SK-N-SH (cell line): Measurements from ENCODE around the gene CDX1. TPM values are rescaled to one million over a fixed set of nuclear protein-coding genes. Genes with fewer than 3 reads are reported as not detected.

ENCODE experiments used
- CTCF ChIA-PET: fragments of 300-600, 350-600 bp; formaldehyde crosslinking; extraction: SDS; loops from one replicate; lab custom pipeline; 2021; lab: Yijun Ruan, JAX
- POLR2A ChIA-PET: fragments of 350-600 bp; sonication (Branson Sonifier 250); formaldehyde crosslinking; extraction: SDS; loops from one replicate; lab custom pipeline; 2020; ENCODE audit warnings: antibody characterized with exemption, inconsistent platforms; lab: Yijun Ruan, JAX
- DNase-seq: peaks from one replicate; pipeline ENCODE4 v3.0.0; 2012
- H2AFZ ChIP-seq: fragments of 200-600 bp; sonication (generic); 2 replicates; pipeline ENCODE4 v1.8.1; 2016; ENCODE audit warnings: antibody characterized with exemption, mild to moderate bottlenecking, low read depth
- H3F3A ChIP-seq: fragments of 200-600 bp; sonication (generic); replicated peaks from 2 replicates; pipeline ENCODE3; 2016; ENCODE audit warnings: antibody characterized with exemption, mild to moderate bottlenecking; ENCODE audit not compliant: insufficient read depth
- H3K27ac ChIP-seq, 2 experiments: fragments of 200-500 bp in 1 of 2; fragments of 200-600 bp in 1 of 2; sonication (Bioruptor generic) in 1 of 2; sonication (generic), shearing (Covaris generic) in 1 of 2; 2 replicates each; pipeline versions ENCODE4 v1.5.1 to v1.6.1; 2014 to 2016; ENCODE audit warnings: low read depth in 2 of 2, inconsistent platforms in 1 of 2, low read length in 1 of 2, mild to moderate bottlenecking in 1 of 2, mixed read lengths in 1 of 2
- H3K27me3 ChIP-seq: fragments of 200-600 bp; sonication (generic), shearing (Covaris generic); 2 replicates; pipeline ENCODE4 v1.6.1; 2016; ENCODE audit warnings: mixed run types; ENCODE audit not compliant: insufficient read depth
- H3K36me3 ChIP-seq, 2 experiments: fragments of 200-500 bp in 1 of 2; fragments of 200-600 bp in 1 of 2; sonication (Bioruptor generic) in 1 of 2; sonication (generic) in 1 of 2; replicated peaks in 1 of 2; 2 replicates each; pipeline versions ENCODE3 to v1.5.1; 2014 to 2016; ENCODE audit warnings: low read length in 1 of 2, mild to moderate bottlenecking in 1 of 2; ENCODE audit not compliant: insufficient read depth in 2 of 2, control insufficient read depth in 1 of 2
- H3K4me1 ChIP-seq, 2 experiments: fragments of 200-500 bp in 1 of 2; fragments of 200-600 bp in 1 of 2; sonication (Bioruptor generic) in 1 of 2; sonication (generic), shearing (Covaris generic) in 1 of 2; 2 replicates each; pipeline versions ENCODE4 v1.5.1 to v1.6.1; 2014 to 2016; ENCODE audit warnings: low read depth in 1 of 2, low read length in 1 of 2, mixed run types in 1 of 2; ENCODE audit not compliant: insufficient read depth in 2 of 2, control insufficient read depth in 1 of 2
- H3K4me2 ChIP-seq: fragments of 200-600 bp; sonication (generic), shearing (Covaris generic); 2 replicates; pipeline ENCODE4 v1.6.1; 2017; ENCODE audit warnings: mixed run types
- H3K4me3 ChIP-seq, 2 experiments: fragments of 200-500 bp in 1 of 2; fragments of 200-600 bp in 1 of 2; sonication (Bioruptor generic) in 1 of 2; sonication (generic), shearing (Covaris generic) in 1 of 2; 2 replicates each; pipeline versions ENCODE4 v1.5.1 to v1.8.1; 2014 to 2016; ENCODE audit warnings: low read depth in 2 of 2, inconsistent platforms in 1 of 2, low read length in 1 of 2, mild to moderate bottlenecking in 1 of 2, mixed read lengths in 1 of 2, moderate library complexity in 1 of 2
- H3K79me2 ChIP-seq: fragments of 200-600 bp; sonication (generic); 2 replicates; pipeline ENCODE4 v1.8.1; 2017; ENCODE audit warnings: mild to moderate bottlenecking; ENCODE audit not compliant: insufficient read depth
- H3K9ac ChIP-seq: fragments of 200-600 bp; sonication (generic); 2 replicates; pipeline ENCODE4 v1.6.1; 2017; ENCODE audit warnings: mixed run types
- H3K9me2 ChIP-seq: fragments of 200-600 bp; sonication (generic); 2 replicates; pipeline ENCODE4 v1.6.1; 2017; ENCODE audit warnings: mixed run types
- H3K9me3 ChIP-seq: fragments of 200-600 bp; sonication (generic); 2 replicates; pipeline ENCODE4 v1.6.1; 2017; ENCODE audit warnings: mixed run types, mild to moderate bottlenecking, moderate library complexity
- H4K20me1 ChIP-seq: fragments of 200-600 bp; sonication (generic); 2 replicates; pipeline ENCODE4 v1.6.1; 2017; ENCODE audit warnings: mild to moderate bottlenecking, mixed run types; ENCODE audit not compliant: insufficient read depth
- CHD2 ChIP-seq: fragments of 150-350 bp; IDR thresholded peaks from 2 replicates; pipeline ENCODE4 v1.6.1; 2018; ENCODE audit warnings: low read length; ENCODE audit not compliant: partially characterized antibody
- EP300 ChIP-seq, 2 experiments: IDR thresholded peaks; 2 replicates each; pipeline versions ENCODE4 v1.4.0 to v1.6.1; 2012; ENCODE audit warnings: borderline replicate concordance in 1 of 2, low read depth in 1 of 2, low read length in 1 of 2
- FOSL2 ChIP-seq: IDR thresholded peaks from 2 replicates; pipeline ENCODE4 v1.4.0; 2012; ENCODE audit warnings: low read depth, mild to moderate bottlenecking, moderate library complexity, borderline replicate concordance
- IRF3 ChIP-seq: fragments of 150-350 bp; IDR thresholded peaks from 2 replicates; pipeline ENCODE4 v1.6.1; 2016; ENCODE audit warnings: mild to moderate bottlenecking, low read depth, low read length
- JUND ChIP-seq: IDR thresholded peaks from 2 replicates; pipeline ENCODE4 v1.4.0; 2012
- NFIC ChIP-seq: IDR thresholded peaks from 2 replicates; pipeline ENCODE4 v1.4.0; 2012; ENCODE audit warnings: borderline replicate concordance
- RAD21 ChIP-seq: IDR thresholded peaks from 2 replicates; pipeline ENCODE4 v1.6.1; 2012; ENCODE audit warnings: mild to moderate bottlenecking, low read length
- RCOR1 ChIP-seq: fragments of 150-350 bp; IDR thresholded peaks from 2 replicates; pipeline ENCODE4 v1.6.1; 2017; ENCODE audit warnings: antibody characterized with exemption, low read length
- REST ChIP-seq: IDR thresholded peaks from 2 replicates; pipeline ENCODE4 v1.6.1; 2012; ENCODE audit warnings: mild to moderate bottlenecking, low read depth, low read length, moderate library complexity
- RFX5 ChIP-seq: IDR thresholded peaks from 2 replicates; pipeline ENCODE4 v1.6.1; 2012; ENCODE audit warnings: mild to moderate bottlenecking, improper control_type of control experiment, low read length
- SIN3A ChIP-seq: IDR thresholded peaks from 2 replicates; pipeline ENCODE4 v1.6.1; 2012; ENCODE audit warnings: low read depth, mild to moderate bottlenecking, low read length, moderate library complexity, borderline replicate concordance
- SMC3 ChIP-seq: IDR thresholded peaks from 2 replicates; pipeline ENCODE4 v1.6.1; 2012; ENCODE audit warnings: low read depth, low read length, improper control_type of control experiment
- ZBTB33 ChIP-seq: IDR thresholded peaks from 2 replicates; pipeline ENCODE4 v1.4.0; 2012; ENCODE audit warnings: low read depth, borderline replicate concordance
- WGBS: methylation state at CpG from one replicate; pipeline ENCODE4 v1.1.6; 2017; ENCODE audit warnings: low lambda C conversion rate; 5-methylcytosine and 5-hydroxymethylcytosine counted together
- polyA plus RNA-seq, 3 experiments: library from polyadenylated mRNA; depleted of rRNA; stranded (reverse); fragments of >200 nt; gene quantifications; 2 replicates each; pipeline ENCODE4 v1.2.3, GENCODE V29; 2012

The CDX1 gene
- polyA plus RNA-seq, 1 of the 3 experiments (the other 2 are of a cell fraction) = 0.23 TPM

GRCh38 chr5:150135557-150136304 is 30.8 kb upstream of the CDX1 start (continued):
- TF ChIP-seq REST (no peak), FOSL2 (no peak)

GRCh38 chr5:150136305-150137167 is 30.0 kb upstream of the CDX1 start:
- peaks cover 15 to 48% of the 10 kb centered on the region in 2 experiments for H3K36me3 ChIP-seq
- ChIA-PET POLR2A (interaction anchor here (0.7 to 1.5 kb wide), 3 partner anchors 14 to 19 kb away, joined by 3 to 5 read pairs (median 3); partner anchors contain the start of gene PDGFRB), CTCF (interaction anchor here (0.6 to 3.6 kb wide), 8 partner anchors 9 to 303 kb away, joined by 3 to 43 read pairs (median 4); partner anchors contain the start of gene PDGFRB)
- H3K9me3 ChIP-seq = no peaks in the 10 kb centered on the region
- H3K9me2 ChIP-seq = no peaks in the 10 kb centered on the region
- H3K4me2 ChIP-seq = peak overlapping the region; percentile 74; the same call in 1 of the 2 replicates
- H3K4me1 ChIP-seq = peaks cover 39 to 56% of the 10 kb centered on the region in 2 experiments
- peak overlapping the region in 1 of 2 experiments; percentile 87; a peak in 2 of 4 replicates for H3K27ac ChIP-seq
- H4K20me1 ChIP-seq = no peaks in the 10 kb centered on the region
- no peaks in the 10 kb centered on the region for H3K27me3 ChIP-seq
- no peak overlapping the region for H2AFZ ChIP-seq
- peaks cover 34% of the 10 kb centered on the region for H3K79me2 ChIP-seq
- peak overlapping the region; percentile 38; the same call in 1 of the 2 replicates for H3K9ac ChIP-seq
- peaks cover 5% of the 10 kb centered on the region for H3F3A ChIP-seq
- 82% methylated on average over 9 of the region's 16 CpGs for whole genome bisulfite sequencing
- H3K4me3 ChIP-seq = no peak overlapping the region
- peak; percentile 69 for DNase-seq
- no peak for TF ChIP-seq RAD21
- TF ChIP-seq RCOR1 = no peak
- TF ChIP-seq CHD2 = no peak
- no peak for TF ChIP-seq SMC3
- no peak for TF ChIP-seq SIN3A
- TF ChIP-seq IRF3 = no peak
- peak; percentile 62; the same call in 1 of the 2 replicates for TF ChIP-seq RFX5
- TF ChIP-seq ZBTB33 = no peak
- no peak for TF ChIP-seq NFIC
- no peak for TF ChIP-seq FOSL2
- TF ChIP-seq EP300 (IDR thresholded peaks at IDR 0.05; ENCODE audit: borderline replicate concordance in 1 of 2, low read depth in 1 of 2, low read length in 1 of 2) = no peak
- no peak for TF ChIP-seq JUND
- TF ChIP-seq REST = no peak
